Spinal cord (tissue), 10 donors: ENCODE results near the gene COPZ1. TPM values are rescaled to one million over a fixed set of nuclear protein-coding genes. Genes with fewer than 3 reads are reported as not detected.

Experiments
- DNase-seq, 6 donors: peaks; one replicate each; pipeline versions ENCODE4 v3.0.0 to v3.0.0-alpha.2; 2013 to 2015; ENCODE audit warnings: low spot score in 6 of 6, low read depth in 4 of 6
- H3K27ac ChIP-seq: one replicate; pipeline ENCODE4 v1.5.1; 2013; ENCODE audit warnings: low read depth, low read length, control low read depth
- H3K27me3 ChIP-seq: one replicate; pipeline ENCODE4 v1.6.1; 2013; ENCODE audit warnings: low read length; ENCODE audit not compliant: control insufficient read depth, insufficient read depth
- H3K36me3 ChIP-seq: one replicate; pipeline ENCODE4 v1.6.1; 2013; ENCODE audit warnings: low read length; ENCODE audit not compliant: control insufficient read depth, insufficient read depth
- H3K4me1 ChIP-seq: one replicate; pipeline ENCODE4 v1.6.1; 2013; ENCODE audit warnings: low read length; ENCODE audit not compliant: control insufficient read depth, insufficient read depth
- H3K4me3 ChIP-seq: one replicate; pipeline ENCODE4 v1.5.1; 2013; ENCODE audit warnings: low read depth, low read length, control low read depth
- H3K9me3 ChIP-seq: one replicate; pipeline ENCODE4 v1.6.1; 2013; ENCODE audit warnings: low read length; ENCODE audit not compliant: control insufficient read depth, insufficient read depth
- WGBS: methylation state at CpG from one replicate; pipeline ENCODE4 v1.1.5; 2013; ENCODE audit warnings: missing lambda C conversion rate; ENCODE audit not compliant: insufficient coverage; 5-methylcytosine and 5-hydroxymethylcytosine counted together
- polyA plus RNA-seq, 2 donors: library from polyadenylated mRNA; unstranded; fragments of 120-200 nt; gene quantifications; one replicate each; pipeline ENCODE4 v1.2.1, GENCODE V29; 2013; ENCODE audit not compliant: insufficient read length in 2 of 2
- total RNA-seq, 2 donors: library from RNA; depleted of rRNA in 1 of 2; stranded (reverse); fragments of 120-200 nt in 1 of 2; fragments of >200 nt in 1 of 2; gene quantifications; one replicate each; pipeline versions ENCODE4 v1.2.3 to v1.2.4, GENCODE V29; 2013 to 2014
- donor health status: healthy.

Gene COPZ1
- total and polyA plus RNA-seq, 4 donors: 91.0 to 164 (median 156) TPM

GRCh38 chr12:54385251-54385914, 60.5 kb downstream of the COPZ1 start:
- peak overlapping the region; percentile 61 for H3K27ac ChIP-seq
- 32% methylated on average over 9 of the region's 10 CpGs for WGBS
- no peak overlapping the region for H3K4me3 ChIP-seq
- no peaks in the 10 kb centered on the region for H3K9me3 ChIP-seq
- H3K27me3 ChIP-seq: no peaks in the 10 kb centered on the region
- H3K36me3 ChIP-seq: peaks cover 4% of the 10 kb centered on the region
- peak in 2 of 6 donors; percentile 52 to 58 for DNase-seq
- peaks cover 37% of the 10 kb centered on the region for H3K4me1 ChIP-seq

GRCh38 chr12:54386403-54387113, 61.6 kb downstream of the COPZ1 start:
- 74% methylated on average over 2 of the region's 3 CpGs for WGBS
- peaks cover 4% of the 10 kb centered on the region for H3K36me3 ChIP-seq
- peaks cover 46% of the 10 kb centered on the region for H3K4me1 ChIP-seq
- H3K4me3 ChIP-seq: no peak overlapping the region
- no peaks in the 10 kb centered on the region for H3K9me3 ChIP-seq
- DNase-seq: no peak
- H3K27ac ChIP-seq: no peak overlapping the region
- no peaks in the 10 kb centered on the region for H3K27me3 ChIP-seq

- H3K36me3 ChIP-seq: peaks cover 4% of the 10 kb centered on the region
- no peak overlapping the region for H3K27ac ChIP-seq
- no peak for DNase-seq
- H3K27me3 ChIP-seq: no peaks in the 10 kb centered on the region
- no peaks in the 10 kb centered on the region for H3K9me3 ChIP-seq
- H3K4me1 ChIP-seq: peaks cover 52% of the 10 kb centered on the region
- H3K4me3 ChIP-seq: no peak overlapping the region
- 63% methylated on average over 2 of the region's 3 CpGs for WGBS
These were observed 62.2 kb downstream of the COPZ1 start for GRCh38 chr12:54387114-54387467.

GRCh38 chr12:54388237-54389133, 63.6 kb downstream of the COPZ1 start:
- no peak overlapping the region for H3K4me3 ChIP-seq
- H3K4me1 ChIP-seq: peaks cover 60% of the 10 kb centered on the region
- H3K27me3 ChIP-seq: no peaks in the 10 kb centered on the region
- H3K9me3 ChIP-seq: no peaks in the 10 kb centered on the region
- H3K27ac ChIP-seq: no peak overlapping the region
- no CpG with 5 or more reads among the region's 4 CpGs for WGBS
- no peak for DNase-seq
- no peaks in the 10 kb centered on the region for H3K36me3 ChIP-seq

- Histone ChIP-seq H3K27me3 (no peaks in the 10 kb centered on the region), H3K9me3 (no peaks in the 10 kb centered on the region), H3K36me3 (no peaks in the 10 kb centered on the region), H3K4me3 (no peak overlapping the region), H3K27ac (no peak overlapping the region), H3K4me1 (peaks cover 57% of the 10 kb centered on the region)
- WGBS: 67% methylated on average over 1 of the region's 3 CpGs
- no peak for DNase-seq
These were observed 64.2 kb downstream of the COPZ1 start for GRCh38 chr12:54389134-54389508.

GRCh38 chr12:54389607-54390175, 64.8 kb downstream of the COPZ1 start:
- H3K27me3 ChIP-seq: no peaks in the 10 kb centered on the region
- H3K4me1 ChIP-seq: peaks cover 52% of the 10 kb centered on the region
- H3K4me3 ChIP-seq: no peak overlapping the region
- WGBS: 75% methylated on average over 5 of the region's 5 CpGs
- no peak overlapping the region for H3K27ac ChIP-seq
- DNase-seq: no peak
- H3K9me3 ChIP-seq: no peaks in the 10 kb centered on the region
- no peaks in the 10 kb centered on the region for H3K36me3 ChIP-seq

DNA sequence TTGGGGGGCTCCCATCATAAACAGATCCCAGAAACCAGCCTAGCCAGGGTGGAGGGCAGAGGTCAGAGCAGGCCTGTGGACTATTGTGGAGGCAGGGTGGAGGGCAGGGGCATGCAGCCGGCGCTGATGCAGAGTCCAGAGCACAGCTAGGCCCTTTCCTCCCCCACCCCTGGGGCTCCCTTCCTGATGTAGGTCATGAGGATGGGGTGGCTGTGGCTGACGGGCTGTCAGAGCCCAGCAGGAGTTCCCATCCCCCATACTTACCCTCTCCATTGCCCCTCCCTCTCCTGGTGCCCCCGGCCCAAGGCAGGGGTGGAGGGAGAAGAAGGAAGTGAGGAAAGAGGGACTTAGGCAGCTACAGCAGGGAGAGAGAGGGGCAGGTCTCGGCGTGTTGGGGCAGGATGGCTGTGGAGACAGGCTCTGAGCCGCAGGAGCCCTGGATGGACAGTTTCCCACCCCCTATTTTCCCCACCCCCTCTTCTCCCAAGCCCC, 65.3 kb downstream of the COPZ1 start:
- no CpG with 5 or more reads among the region's 7 CpGs for WGBS
- Histone ChIP-seq H3K4me1 (peaks cover 47% of the 10 kb centered on the region), H3K27ac (no peak overlapping the region)

GRCh38 chr12:54390668-54391551, 66.0 kb downstream of the COPZ1 start:
- Histone ChIP-seq H3K27me3 (no peaks in the 10 kb centered on the region), H3K4me3 (peak overlapping the region; percentile 46), H3K27ac (no peak overlapping the region), H3K4me1 (peaks cover 43% of the 10 kb centered on the region), H3K9me3 (no peaks in the 10 kb centered on the region), H3K36me3 (no peaks in the 10 kb centered on the region)
- peak in 3 of 6 donors; percentile 32 to 91 (median 74) for DNase-seq
- 0% methylated on average over 36 of the region's 51 CpGs for WGBS

More for the DNA sequence above, 65.3 kb downstream of the COPZ1 start:
- no peaks in the 10 kb centered on the region for H3K27me3 ChIP-seq
- H3K36me3 ChIP-seq: no peaks in the 10 kb centered on the region
- DNase-seq: no peak
- no peak overlapping the region for H3K4me3 ChIP-seq
- H3K9me3 ChIP-seq: no peaks in the 10 kb centered on the region
